Thymus (tissue), 2 donors: ENCODE data around the gene ACE2. TPM values are rescaled to one million over a fixed set of nuclear protein-coding genes. Genes with fewer than 3 reads are reported as not detected.

ENCODE experiments used
- polyA plus RNA-seq: library from polyadenylated mRNA; stranded (reverse); fragments of 200-250 nt; gene quantifications from one replicate; pipeline ENCODE4 v1.2.3, GENCODE V29; 2013
- total RNA-seq: library from RNA; stranded (reverse); fragments of 120-200 nt; gene quantifications from one replicate; pipeline ENCODE4 v1.2.4, GENCODE V29; 2013
- donor health status: healthy.

Gene ACE2
- total and polyA plus RNA-seq, 2 donors: 0.38 to 1.4 TPM

Other genes with a start within 250 kb of the ACE2 start
- gene VEGFD, start 216.5 kb downstream of the ACE2 start, total RNA-seq: 0.05 TPM
- 0.64 TPM for gene VEGFD, start 216.5 kb downstream of the ACE2 start, polyA plus RNA-seq
- gene PIR, start 107.6 kb downstream of the ACE2 start, total RNA-seq: 4.6 TPM
- 13.0 TPM for gene PIR, start 107.6 kb downstream of the ACE2 start, polyA plus RNA-seq
- 0.57 TPM for gene BMX, start 100.2 kb downstream of the ACE2 start, total RNA-seq
- 1.3 TPM for gene BMX, start 100.2 kb downstream of the ACE2 start, polyA plus RNA-seq
- 0.28 TPM for gene CLTRN, start 63.8 kb upstream of the ACE2 start, total RNA-seq
- 3.9 TPM for gene CLTRN, start 63.8 kb upstream of the ACE2 start, polyA plus RNA-seq
- gene CA5B, start 137.3 kb upstream of the ACE2 start, total RNA-seq: 3.1 TPM
- 2.9 TPM for gene CA5B, start 137.3 kb upstream of the ACE2 start, polyA plus RNA-seq
- gene ZRSR2, start 189.5 kb upstream of the ACE2 start, total RNA-seq: 9.5 TPM
- gene ZRSR2, start 189.5 kb upstream of the ACE2 start, polyA plus RNA-seq: 30.0 TPM